ENCODE measurements around the gene AKAP1. TPM values are rescaled to one million over a fixed set of nuclear protein-coding genes. Genes with fewer than 3 reads are reported as not detected.

Gene AKAP1
- total and polyA plus RNA-seq, 2 of the 8 experiments (the other 6 are each of a cell fraction or from before 2014, with no cell fraction given): 120 to 156 TPM

DNA sequence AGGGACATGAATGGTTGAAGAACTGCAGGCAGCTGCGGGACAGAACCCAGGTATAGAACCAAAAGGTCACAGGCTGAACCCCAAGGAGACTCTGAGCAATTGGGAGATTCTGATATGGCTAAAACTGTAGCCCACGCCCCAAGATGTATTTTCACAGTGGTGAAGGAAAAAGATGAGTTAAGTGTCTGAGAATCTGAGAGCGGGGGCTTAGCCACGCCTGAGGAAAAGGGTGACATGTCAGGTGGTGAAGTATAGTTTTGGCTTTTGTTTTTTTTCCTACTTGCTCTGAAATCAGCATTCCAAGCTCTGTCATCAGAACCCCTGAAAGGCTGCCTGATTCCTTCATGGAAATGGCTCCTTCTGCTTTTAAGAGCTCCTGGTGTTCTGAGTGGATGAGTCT, 73.3 kb downstream of the AKAP1 start:
- Histone ChIP-seq H3K36me3 (ENCODE audit: control insufficient read depth in 2 of 4, insufficient read depth in 4 of 4, low read length in 3 of 4) (no peaks in the 10 kb centered on the region), H3K4me3 (ENCODE audit: extremely low read depth in 1 of 4, insufficient read depth in 2 of 4, low read depth in 3 of 4, low read length in 4 of 4) (no peak overlapping the region), H4K91ac (replicated peaks; ENCODE audit: insufficient read length, low read length) (no peak overlapping the region), H3K4me2 (ENCODE audit: insufficient read depth in 1 of 2, low read depth in 2 of 2, low read length in 2 of 2) (no peak overlapping the region), H4K20me1 (replicated peaks in 1 of 2; ENCODE audit: control insufficient read depth in 1 of 2, insufficient read depth in 2 of 2, low read length in 2 of 2) (no peaks in the 10 kb centered on the region), H3K79me1 (ENCODE audit: low read depth, low read length) (no peaks in the 10 kb centered on the region), H3K27me3 (replicated peaks in 1 of 4; ENCODE audit: control insufficient read depth in 3 of 4, extremely low read depth in 1 of 4, insufficient read depth in 3 of 4, low read length in 3 of 4) (no peaks in the 10 kb centered on the region), H4K8ac (ENCODE audit: extremely low read depth, insufficient read depth, low read length) (no peak overlapping the region), H3K27ac (ENCODE audit: low read depth, low read length) (no peak overlapping the region), H4K5ac (ENCODE audit: insufficient read length, low read depth, low read length) (no peak overlapping the region), H3K56ac (replicated peaks; ENCODE audit: insufficient read length, low read depth, low read length) (no peak overlapping the region), H3K9me3 (ENCODE audit: insufficient read depth in 2 of 2, low read depth in 1 of 2, low read length in 1 of 2) (no peaks in the 10 kb centered on the region), H2BK12ac (ENCODE audit: low read depth, low read length) (no peak overlapping the region), H3K23ac (ENCODE audit: insufficient read length) (no peak overlapping the region), H2BK5ac (ENCODE audit: low read depth, low read length) (no peak overlapping the region), H2BK15ac (ENCODE audit: low read length) (no peak overlapping the region), H2BK120ac (replicated peaks; ENCODE audit: low read depth, low read length) (no peak overlapping the region), H2BK20ac (ENCODE audit: low read length) (no peak overlapping the region), H2AFZ (ENCODE audit: low read length) (no peak overlapping the region; the same call in 1 of the 2 replicates), H2AK5ac (ENCODE audit: low read depth, low read length) (no peak overlapping the region), H3K9ac (replicated peaks in 1 of 4; ENCODE audit: extremely low read depth in 1 of 4, low read depth in 3 of 4, low read length in 3 of 4) (no peak overlapping the region), H3K18ac (ENCODE audit: extremely low read depth, low read length) (no peak overlapping the region), H3K4me1 (replicated peaks in 1 of 4; ENCODE audit: control insufficient read depth in 3 of 4, insufficient read depth in 4 of 4, low read length in 3 of 4) (0 out of 7 replicates have a peak, but pooled peaks cover 0 to 3% (median 0%) of the 10 kb centered on the region in 4 experiments), H3K4ac (replicated peaks; ENCODE audit: insufficient read length, low read depth, low read length) (no peak overlapping the region), H3K14ac (ENCODE audit: insufficient read length) (no peak overlapping the region), H3K79me2 (ENCODE audit: control insufficient read depth in 1 of 2, insufficient read depth in 2 of 2, low read length in 2 of 2) (no peaks in the 10 kb centered on the region), H3K23me2 (ENCODE audit: low read depth, low read length) (no peaks in the 10 kb centered on the region)
- CTCF ChIA-PET (ENCODE audit: partially characterized antibody): interaction anchor here (1.2 to 1.3 kb wide), 2 partner anchors 33 to 51 kb away, joined by 3 read pairs; no protein-coding TSS in a partner anchor
- 89% methylated on average over 4 of the region's 4 CpGs; no CpG with 5 or more reads in 1 of the 2 experiments for WGBS, 2 experiments (ENCODE audit: extremely low coverage in 1 of 2, insufficient coverage in 1 of 2, insufficient read length in 1 of 2, insufficient replicate concordance in 2 of 2, low coverage in 1 of 2, low lambda C conversion rate in 2 of 2, missing lambda C conversion rate in 1 of 2)
- FAIRE-seq (no peak), DNase-seq (ENCODE audit: low read depth in 1 of 2, low spot score in 2 of 2) (no peak)
- POLR2A ChIA-PET (ENCODE audit: partially characterized antibody): no interaction called here
- TF ChIP-seq BCL11A (IDR thresholded peaks at IDR 0.05; ENCODE audit: low read depth in 2 of 2, low read length in 2 of 2) (no peak), POLR2AphosphoS5 (IDR thresholded peaks at IDR 0.05; ENCODE audit: low read depth, low read length) (no peak), RFX5 (IDR thresholded peaks at IDR 0.05; ENCODE audit: borderline replicate concordance, low read depth, low read length) (no peak), TAF1 (IDR thresholded peaks at IDR 0.05; ENCODE audit: low read depth, low read length) (no peak), RXRA (IDR thresholded peaks at IDR 0.05; ENCODE audit: insufficient read depth, low read depth, low read length) (no peak), SIX5 (IDR thresholded peaks at IDR 0.05; ENCODE audit: low read depth, low read length) (no peak), HDAC2 (IDR thresholded peaks at IDR 0.05; ENCODE audit: borderline replicate concordance in 1 of 2, low read depth in 2 of 2, low read length in 2 of 2) (no peak), TCF12 (IDR thresholded peaks at IDR 0.05; ENCODE audit: low read depth, low read length) (no peak), CBX8 (IDR thresholded peaks at IDR 0.05; ENCODE audit: borderline replicate concordance, low read depth, low read length) (no peak), YY1 (IDR thresholded peaks at IDR 0.05; ENCODE audit: low read depth, low read length) (no peak), POU5F1 (IDR thresholded peaks at IDR 0.05; ENCODE audit: low read depth, low read length) (no peak), ZNF274 (IDR thresholded peaks at IDR 0.05; ENCODE audit: borderline replicate concordance, extremely low read depth, low read length) (no peak)
- TF ChIP-seq, protein P1, sequence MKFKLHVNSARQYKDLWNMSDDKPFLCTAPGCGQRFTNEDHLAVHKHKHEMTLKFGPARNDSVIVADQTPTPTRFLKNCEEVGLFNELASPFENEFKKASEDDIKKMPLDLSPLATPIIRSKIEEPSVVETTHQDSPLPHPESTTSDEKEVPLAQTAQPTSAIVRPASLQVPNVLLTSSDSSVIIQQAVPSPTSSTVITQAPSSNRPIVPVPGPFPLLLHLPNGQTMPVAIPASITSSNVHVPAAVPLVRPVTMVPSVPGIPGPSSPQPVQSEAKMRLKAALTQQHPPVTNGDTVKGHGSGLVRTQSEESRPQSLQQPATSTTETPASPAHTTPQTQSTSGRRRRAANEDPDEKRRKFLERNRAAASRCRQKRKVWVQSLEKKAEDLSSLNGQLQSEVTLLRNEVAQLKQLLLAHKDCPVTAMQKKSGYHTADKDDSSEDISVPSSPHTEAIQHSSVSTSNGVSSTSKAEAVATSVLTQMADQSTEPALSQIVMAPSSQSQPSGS (IDR thresholded peaks at IDR 0.05; ENCODE audit: low read length): no peak

All from H1 (cell line).